Measurements from ENCODE around the gene CHD1. TPM values are rescaled to one million over a fixed set of nuclear protein-coding genes. Genes with fewer than 3 reads are reported as not detected.

The CHD1 gene
- total RNA-seq, 1 donor from 2014 or later: 32.8 TPM

DNA sequence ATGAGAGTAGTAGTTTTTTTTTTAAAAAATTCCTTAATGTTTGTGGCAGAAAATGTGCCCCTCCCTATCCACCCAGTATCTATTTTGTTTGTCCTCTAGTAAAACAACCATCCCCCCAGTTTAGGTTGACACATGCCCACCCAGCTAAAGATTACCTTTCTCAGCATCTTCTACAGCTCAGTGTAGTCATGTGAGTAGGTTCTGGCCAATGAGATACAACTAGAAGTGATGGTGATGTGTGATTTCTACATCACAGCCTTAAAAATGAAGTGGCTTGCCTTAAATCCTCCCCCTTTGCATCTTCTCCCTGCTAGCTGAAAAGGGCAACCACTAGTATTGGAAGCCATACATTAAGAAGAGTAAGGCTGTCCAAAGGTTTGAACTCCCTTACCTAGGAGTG is 14.9 kb downstream of the CHD1 start:
- Histone ChIP-seq H3K4me3 (no peak overlapping the region), H3K9me3 (no peaks in the 10 kb centered on the region), H3K27me3 (ENCODE audit: low read depth) (no peaks in the 10 kb centered on the region), H3K4me1 (peaks cover 18% of the 10 kb centered on the region), H3K27ac (no peak overlapping the region), H3K36me3 (peaks cover 6% of the 10 kb centered on the region)
- TF ChIP-seq, protein P1, sequence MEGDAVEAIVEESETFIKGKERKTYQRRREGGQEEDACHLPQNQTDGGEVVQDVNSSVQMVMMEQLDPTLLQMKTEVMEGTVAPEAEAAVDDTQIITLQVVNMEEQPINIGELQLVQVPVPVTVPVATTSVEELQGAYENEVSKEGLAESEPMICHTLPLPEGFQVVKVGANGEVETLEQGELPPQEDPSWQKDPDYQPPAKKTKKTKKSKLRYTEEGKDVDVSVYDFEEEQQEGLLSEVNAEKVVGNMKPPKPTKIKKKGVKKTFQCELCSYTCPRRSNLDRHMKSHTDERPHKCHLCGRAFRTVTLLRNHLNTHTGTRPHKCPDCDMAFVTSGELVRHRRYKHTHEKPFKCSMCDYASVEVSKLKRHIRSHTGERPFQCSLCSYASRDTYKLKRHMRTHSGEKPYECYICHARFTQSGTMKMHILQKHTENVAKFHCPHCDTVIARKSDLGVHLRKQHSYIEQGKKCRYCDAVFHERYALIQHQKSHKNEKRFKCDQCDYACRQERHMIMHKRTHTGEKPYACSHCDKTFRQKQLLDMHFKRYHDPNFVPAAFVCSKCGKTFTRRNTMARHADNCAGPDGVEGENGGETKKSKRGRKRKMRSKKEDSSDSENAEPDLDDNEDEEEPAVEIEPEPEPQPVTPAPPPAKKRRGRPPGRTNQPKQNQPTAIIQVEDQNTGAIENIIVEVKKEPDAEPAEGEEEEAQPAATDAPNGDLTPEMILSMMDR (IDR thresholded peaks at IDR 0.05): no peak
- no peak for DNase-seq
- intact Hi-C loops (cut with DNase I): no loop called here
- ATAC-seq: peak in 1 of 2 donors; percentile 33

DNA sequence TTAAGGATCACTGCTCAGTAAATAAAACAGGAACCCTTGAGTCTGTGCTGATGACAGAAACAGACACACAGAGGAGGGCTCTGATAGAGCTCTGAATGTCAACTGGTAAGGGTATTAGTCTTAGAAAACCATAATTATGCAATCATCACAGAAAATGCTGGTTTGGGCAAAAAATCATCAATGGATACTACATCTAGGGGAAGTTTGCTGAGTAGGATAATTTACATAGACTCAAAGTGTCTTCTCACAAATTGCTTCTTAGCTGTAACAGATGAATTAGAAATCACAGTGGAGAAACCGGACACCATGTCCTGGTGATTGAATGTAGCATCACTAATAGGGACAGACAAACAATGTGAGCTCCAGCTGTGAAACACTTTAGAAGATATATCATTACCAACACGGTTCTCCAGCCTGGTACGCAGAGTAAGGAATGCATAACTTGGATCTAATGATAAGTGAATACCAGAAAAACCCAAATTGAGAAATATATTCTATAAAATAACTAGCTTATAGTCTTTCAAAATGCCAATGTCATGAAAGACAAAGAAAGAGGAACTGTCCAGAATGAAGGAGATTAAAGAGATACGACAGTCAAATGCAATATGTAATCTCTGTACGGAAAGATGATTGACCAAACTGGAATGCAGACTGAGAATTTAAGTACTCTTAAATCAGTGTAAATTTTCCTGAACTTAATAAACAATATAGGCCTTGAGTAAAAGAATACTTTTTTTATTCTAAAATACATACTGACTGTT is 17.3 kb downstream of the CHD1 start:
- peaks cover 23% of the 10 kb centered on the region for H3K4me1 ChIP-seq
- intact Hi-C loops (cut with DNase I): no loop called here
- H3K4me3 ChIP-seq: no peak overlapping the region
- no peak for ATAC-seq
- H3K36me3 ChIP-seq: no peaks in the 10 kb centered on the region
- H3K9me3 ChIP-seq: no peaks in the 10 kb centered on the region
- H3K27me3 ChIP-seq (ENCODE audit: low read depth): no peaks in the 10 kb centered on the region
- TF ChIP-seq, protein P1 (IDR thresholded peaks at IDR 0.05): no peak
- no peak overlapping the region for H3K27ac ChIP-seq
- no peak for DNase-seq

DNA sequence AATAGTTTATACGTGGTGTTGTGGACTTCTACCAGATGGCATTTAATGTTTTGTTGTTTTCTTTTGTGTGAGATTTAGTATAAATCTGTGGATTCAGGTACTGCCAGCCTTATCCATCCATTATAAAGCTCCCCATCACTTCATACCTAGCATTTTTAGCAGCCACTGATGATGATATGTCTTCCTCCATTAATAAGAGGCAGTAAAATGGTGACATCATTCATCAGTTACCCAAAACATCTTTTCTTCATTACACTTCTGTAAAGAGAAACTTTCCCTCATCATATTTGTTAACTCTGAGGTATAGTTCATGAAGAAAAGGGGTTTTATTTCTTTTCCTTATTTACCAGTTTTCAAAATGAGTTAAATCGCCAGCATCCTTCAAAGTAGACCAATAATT is 19.4 kb downstream of the CHD1 start:
- ATAC-seq: no peak
- intact Hi-C loops (cut with DNase I): loop anchor here (5.0 kb wide), 1 partner anchor 123 kb away; no protein-coding TSS in a partner anchor
- TF ChIP-seq, protein P1 (IDR thresholded peaks at IDR 0.05): no peak
- Histone ChIP-seq H3K9me3 (no peaks in the 10 kb centered on the region), H3K36me3 (peaks cover 5% of the 10 kb centered on the region), H3K27ac (no peak overlapping the region), H3K4me1 (peaks cover 14% of the 10 kb centered on the region), H3K4me3 (no peak overlapping the region), H3K27me3 (ENCODE audit: low read depth) (no peaks in the 10 kb centered on the region)
- DNase-seq: no peak

DNA sequence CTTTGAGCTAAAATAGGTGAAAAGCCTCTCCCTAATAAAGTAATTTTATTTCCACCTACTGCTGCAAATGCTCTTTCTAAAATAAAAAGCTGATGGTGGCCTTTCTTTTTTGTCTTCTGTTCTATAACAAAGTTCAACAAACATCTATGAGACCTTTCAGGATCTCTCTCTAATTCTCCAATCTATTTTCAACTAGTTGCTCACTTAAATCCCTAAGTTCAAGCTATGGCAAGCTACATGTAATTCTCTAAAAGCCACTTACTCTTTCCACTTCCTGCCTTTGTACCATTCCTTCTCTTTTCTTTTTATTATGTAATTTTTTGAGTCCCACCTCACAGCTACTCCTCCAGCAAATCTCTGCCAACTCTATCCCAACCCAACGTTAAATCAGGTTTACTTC is 20.9 kb downstream of the CHD1 start:
- H3K36me3 ChIP-seq: peaks cover 18% of the 10 kb centered on the region
- no peak overlapping the region for H3K4me3 ChIP-seq
- ATAC-seq (no peak), DNase-seq (no peak)
- intact Hi-C loops (cut with DNase I): loop anchor here (5.0 kb wide), 1 partner anchor 124 kb away; no protein-coding TSS in a partner anchor
- no peaks in the 10 kb centered on the region for H3K27me3 ChIP-seq (ENCODE audit: low read depth)
- H3K9me3 ChIP-seq: no peaks in the 10 kb centered on the region
- H3K27ac ChIP-seq: no peak overlapping the region
- TF ChIP-seq, protein P1 (IDR thresholded peaks at IDR 0.05): no peak
- peaks cover 14% of the 10 kb centered on the region for H3K4me1 ChIP-seq

DNA sequence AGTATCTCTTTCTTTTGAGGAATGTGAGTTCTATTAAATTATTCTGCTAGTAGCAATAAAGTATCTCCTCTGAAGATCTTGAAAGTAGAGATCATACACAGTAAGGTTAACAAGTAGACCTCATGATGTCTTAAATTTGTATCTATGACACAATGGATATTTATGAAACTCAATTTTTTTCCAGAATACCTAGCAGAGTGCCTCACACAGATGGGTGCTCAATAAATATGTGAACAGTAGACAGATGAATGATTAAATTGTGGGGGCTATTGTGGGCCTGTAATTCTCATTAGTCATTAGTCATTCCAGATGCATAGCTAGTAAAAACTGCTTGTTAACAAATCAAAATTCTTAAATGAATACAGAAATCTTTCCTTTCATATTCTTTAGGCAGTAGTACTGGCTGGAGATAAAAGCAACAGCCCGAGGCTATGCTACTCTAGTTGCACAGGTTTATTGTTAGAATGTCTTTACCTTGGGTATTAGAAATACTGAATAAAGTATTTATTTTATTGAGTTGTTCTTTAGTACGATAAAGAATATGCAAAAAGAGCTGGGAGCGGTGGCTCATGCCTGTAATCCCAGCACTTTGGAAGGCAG is 22.0 kb downstream of the CHD1 start:
- no peaks in the 10 kb centered on the region for H3K27me3 ChIP-seq (ENCODE audit: low read depth)
- TF ChIP-seq, protein P1 (IDR thresholded peaks at IDR 0.05): no peak
- DNase-seq: no peak
- intact Hi-C loops (cut with DNase I): loop anchor here (5.0 kb wide), 1 partner anchor 125 kb away; no protein-coding TSS in a partner anchor
- no peaks in the 10 kb centered on the region for H3K9me3 ChIP-seq
- no peak for ATAC-seq
- H3K27ac ChIP-seq: no peak overlapping the region
- H3K36me3 ChIP-seq: peaks cover 29% of the 10 kb centered on the region
- H3K4me3 ChIP-seq: no peak overlapping the region
- H3K4me1 ChIP-seq: peaks cover 12% of the 10 kb centered on the region

Data from lower lobe of right lung (tissue), 2 donors.